ENCODE measurements around the gene MRPL10. TPM values are rescaled to one million over a fixed set of nuclear protein-coding genes. Genes with fewer than 3 reads are reported as not detected.

Gene MRPL10
- total RNA-seq, 1 donor from 2014 or later = 49.4 TPM

GRCh38 chr17:47871048-47871447, 39.7 kb upstream of the MRPL10 start:
- no peak overlapping the region for H3K27ac Mint-ChIP-seq
- H3K36me3 Mint-ChIP-seq = no peaks in the 10 kb centered on the region
- no peak for TF ChIP-seq CTCF (conservative IDR thresholded peaks at IDR 0.05)
- peaks cover 87% of the 10 kb centered on the region for H3K27me3 Mint-ChIP-seq
- H3K4me1 Mint-ChIP-seq (ENCODE audit: unreplicated experiment) = peaks cover 8% of the 10 kb centered on the region
- H3K9me3 Mint-ChIP-seq = no peaks in the 10 kb centered on the region
- no peak overlapping the region for H3K4me3 Mint-ChIP-seq
- no peak for DNase-seq (ENCODE audit: extremely low spot score, unreplicated experiment)

DNA sequence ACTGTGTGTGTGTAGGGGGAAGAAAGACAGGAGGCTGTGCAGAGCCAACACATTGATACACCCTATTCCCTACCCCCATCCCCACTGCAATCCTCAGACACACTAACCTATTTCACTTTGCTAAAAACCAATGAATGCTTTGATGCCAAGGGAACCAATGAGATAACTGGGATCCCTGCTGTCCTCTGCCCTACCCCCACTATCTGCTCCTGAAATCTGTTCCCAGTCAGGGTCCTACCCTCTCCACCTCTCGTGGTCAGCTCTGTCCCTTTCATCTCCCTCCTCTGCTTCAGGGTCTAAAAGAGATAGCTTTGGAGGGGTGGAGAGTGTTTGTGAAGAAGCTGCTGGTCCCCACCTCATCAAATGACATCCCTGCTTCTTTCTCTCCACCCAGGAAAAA, 38.7 kb upstream of the MRPL10 start:
- peak overlapping the region; percentile 17 for H3K4me3 Mint-ChIP-seq
- no peak for DNase-seq (ENCODE audit: extremely low spot score, unreplicated experiment)
- H3K27ac Mint-ChIP-seq = no peak overlapping the region
- peaks cover 11% of the 10 kb centered on the region for H3K4me1 Mint-ChIP-seq (ENCODE audit: unreplicated experiment)
- TF ChIP-seq CTCF (conservative IDR thresholded peaks at IDR 0.05) = no peak
- peaks cover 87% of the 10 kb centered on the region for H3K27me3 Mint-ChIP-seq
- H3K9me3 Mint-ChIP-seq = no peaks in the 10 kb centered on the region
- H3K36me3 Mint-ChIP-seq = no peaks in the 10 kb centered on the region

- H3K27me3 Mint-ChIP-seq = peaks cover 79% of the 10 kb centered on the region
- peaks cover 14% of the 10 kb centered on the region for H3K4me1 Mint-ChIP-seq (ENCODE audit: unreplicated experiment)
- no peaks in the 10 kb centered on the region for H3K36me3 Mint-ChIP-seq
- no peak for DNase-seq (ENCODE audit: extremely low spot score, unreplicated experiment)
- no peak for TF ChIP-seq CTCF (conservative IDR thresholded peaks at IDR 0.05)
- no peak overlapping the region for H3K27ac Mint-ChIP-seq
- no peak overlapping the region for H3K4me3 Mint-ChIP-seq
- no peaks in the 10 kb centered on the region for H3K9me3 Mint-ChIP-seq
These were observed 37.8 kb upstream of the MRPL10 start for GRCh38 chr17:47869114-47869513.

DNA sequence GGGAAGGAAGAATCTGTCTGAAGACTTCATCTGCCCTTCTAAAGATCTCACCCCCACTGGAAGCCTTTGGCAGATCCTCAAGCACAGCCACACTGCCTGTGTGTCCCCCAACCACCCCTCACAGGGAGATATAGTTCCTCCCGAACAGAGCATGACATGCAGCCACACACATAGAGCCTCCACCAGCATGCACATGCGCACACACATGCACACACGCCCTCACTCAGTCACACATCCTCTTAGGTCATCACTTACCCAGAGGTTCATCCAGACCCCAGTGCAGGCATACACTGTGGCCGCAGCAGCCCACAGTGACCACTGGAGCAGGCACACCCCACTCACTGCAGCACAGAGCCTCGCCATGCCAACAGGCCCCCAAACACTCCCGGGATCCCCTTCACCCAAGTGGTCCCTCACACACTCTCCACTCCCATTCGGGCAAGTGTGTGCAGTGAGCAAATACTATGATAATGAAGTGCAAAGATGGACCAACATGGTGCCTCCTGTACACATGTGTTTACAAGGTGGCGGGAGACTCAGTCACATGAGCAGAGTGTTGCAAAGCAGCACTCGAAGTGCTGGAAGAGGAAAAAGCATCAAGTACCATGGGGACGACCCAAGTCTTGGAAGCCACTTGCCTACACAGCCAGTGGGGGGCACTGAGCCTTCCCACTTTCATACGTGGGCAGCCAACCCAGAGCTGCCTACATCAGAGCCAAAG, 36.6 kb upstream of the MRPL10 start:
- H3K36me3 Mint-ChIP-seq = no peaks in the 10 kb centered on the region
- no peak for DNase-seq (ENCODE audit: extremely low spot score, unreplicated experiment)
- TF ChIP-seq CTCF (conservative IDR thresholded peaks at IDR 0.05) = no peak
- H3K4me1 Mint-ChIP-seq (ENCODE audit: unreplicated experiment) = peaks cover 14% of the 10 kb centered on the region
- H3K27ac Mint-ChIP-seq = peak overlapping the region; percentile 8
- peaks cover 4% of the 10 kb centered on the region for H3K9me3 Mint-ChIP-seq
- H3K4me3 Mint-ChIP-seq = no peak overlapping the region
- H3K27me3 Mint-ChIP-seq = peaks cover 71% of the 10 kb centered on the region

DNA sequence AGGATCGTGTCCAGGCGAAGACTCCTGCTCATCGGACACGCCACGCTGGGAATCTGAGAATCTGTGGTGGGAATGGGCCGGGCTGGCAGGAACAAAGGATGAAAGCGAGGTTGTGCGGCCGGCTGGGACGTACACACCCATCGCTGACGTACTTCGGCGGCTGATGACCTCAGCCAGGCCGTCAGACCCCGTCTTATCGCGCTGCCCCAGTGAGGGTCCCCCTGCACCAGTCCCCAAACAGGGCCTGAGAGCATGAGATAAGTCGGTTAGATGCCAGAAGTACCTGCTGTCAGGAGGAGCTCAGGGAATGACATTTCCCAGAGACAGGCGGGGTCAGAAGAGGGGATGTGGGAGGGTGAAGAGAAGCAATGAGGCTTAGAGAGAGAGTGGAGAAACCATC, 35.6 kb upstream of the MRPL10 start:
- no peak for DNase-seq (ENCODE audit: extremely low spot score, unreplicated experiment)
- no peaks in the 10 kb centered on the region for H3K36me3 Mint-ChIP-seq
- H3K4me1 Mint-ChIP-seq (ENCODE audit: unreplicated experiment) = peaks cover 14% of the 10 kb centered on the region
- peaks cover 64% of the 10 kb centered on the region for H3K27me3 Mint-ChIP-seq
- TF ChIP-seq CTCF (conservative IDR thresholded peaks at IDR 0.05) = no peak
- H3K27ac Mint-ChIP-seq = peak overlapping the region; percentile 72
- H3K4me3 Mint-ChIP-seq = no peak overlapping the region
- peaks cover 4% of the 10 kb centered on the region for H3K9me3 Mint-ChIP-seq

All from type B pancreatic cell (in vitro differentiated cells).